Measurements from ENCODE around the gene BCAS3. TPM values are rescaled to one million over a fixed set of nuclear protein-coding genes. Genes with fewer than 3 reads are reported as not detected.

Gene BCAS3
- total and polyA plus RNA-seq, 5 donors from 2014 or later, result 29.7 to 59.1 (median 33.9) TPM

- H3K4me3 ChIP-seq (ENCODE audit: low read depth, low read length), result no peak overlapping the region
- no peak overlapping the region for H3K27ac ChIP-seq (ENCODE audit: insufficient read depth, low read length, poor library complexity, severe bottlenecking)
- no peaks in the 10 kb centered on the region for H3K36me3 ChIP-seq (ENCODE audit: control insufficient read depth, insufficient read depth, low read length)
- no peak for DNase-seq
- Mint-ChIP-seq H3K9me3 (peaks cover 0 to 2% (median 0%) of the 10 kb centered on the region in 7 donors), H3K36me3 (peaks cover 2% of the 10 kb centered on the region), H3K4me3 (no peak overlapping the region), H3K27ac (peak overlapping the region in 1 of 3 donors; percentile 83), H3K4me1 (peaks cover 0 to 4% (median 2%) of the 10 kb centered on the region in 4 donors), H3K27me3 (no peaks in the 10 kb centered on the region)
- ATAC-seq (ENCODE audit: low read depth in 2 of 2), result no peak
- no peaks in the 10 kb centered on the region for H3K9me3 ChIP-seq (ENCODE audit: control insufficient read depth in 2 of 2, low read length in 2 of 2)
- no peaks in the 10 kb centered on the region for H3K4me1 ChIP-seq (ENCODE audit: control insufficient read depth, insufficient read depth, low read length, poor library complexity, severe bottlenecking)
- no peaks in the 10 kb centered on the region for H3K27me3 ChIP-seq (ENCODE audit: control insufficient read depth, insufficient read depth, low read length)
Observed at GRCh38 chr17:61196302-61196704, 518.7 kb downstream of the BCAS3 start.

GRCh38 chr17:61196799-61197198, 519.1 kb downstream of the BCAS3 start:
- Histone ChIP-seq H3K9me3 (ENCODE audit: control insufficient read depth in 2 of 2, low read length in 2 of 2) (no peaks in the 10 kb centered on the region), H3K4me1 (ENCODE audit: control insufficient read depth, insufficient read depth, low read length, poor library complexity, severe bottlenecking) (no peaks in the 10 kb centered on the region), H3K4me3 (ENCODE audit: low read depth, low read length) (no peak overlapping the region), H3K27me3 (ENCODE audit: control insufficient read depth, insufficient read depth, low read length) (no peaks in the 10 kb centered on the region), H3K36me3 (ENCODE audit: control insufficient read depth, insufficient read depth, low read length) (no peaks in the 10 kb centered on the region), H3K27ac (ENCODE audit: insufficient read depth, low read length, poor library complexity, severe bottlenecking) (no peak overlapping the region)
- DNase-seq, result no peak
- Mint-ChIP-seq H3K36me3 (peaks cover 4% of the 10 kb centered on the region), H3K27ac (no peak overlapping the region), H3K9me3 (peaks cover 0 to 2% (median 0%) of the 10 kb centered on the region in 7 donors), H3K27me3 (no peaks in the 10 kb centered on the region), H3K4me1 (peaks cover 0 to 4% (median 3%) of the 10 kb centered on the region in 4 donors), H3K4me3 (peak overlapping the region in 1 of 4 donors; percentile 18)
- ATAC-seq (ENCODE audit: low read depth in 2 of 2), result no peak

- H3K9me3 Mint-ChIP-seq, result peaks cover 0 to 2% (median 0%) of the 10 kb centered on the region in 7 donors
- H3K27ac Mint-ChIP-seq, result no peak overlapping the region
- Histone ChIP-seq H3K9me3 (ENCODE audit: control insufficient read depth in 2 of 2, low read length in 2 of 2) (no peaks in the 10 kb centered on the region), H3K27ac (ENCODE audit: insufficient read depth, low read length, poor library complexity, severe bottlenecking) (no peak overlapping the region), H3K27me3 (ENCODE audit: control insufficient read depth, insufficient read depth, low read length) (no peaks in the 10 kb centered on the region), H3K36me3 (ENCODE audit: control insufficient read depth, insufficient read depth, low read length) (no peaks in the 10 kb centered on the region), H3K4me1 (ENCODE audit: control insufficient read depth, insufficient read depth, low read length, poor library complexity, severe bottlenecking) (no peaks in the 10 kb centered on the region), H3K4me3 (ENCODE audit: low read depth, low read length) (no peak overlapping the region)
- H3K36me3 Mint-ChIP-seq, result peaks cover 14% of the 10 kb centered on the region
- H3K4me3 Mint-ChIP-seq, result no peak overlapping the region
- peaks cover 0 to 4% (median 3%) of the 10 kb centered on the region in 4 donors for H3K4me1 Mint-ChIP-seq
- no peaks in the 10 kb centered on the region for H3K27me3 Mint-ChIP-seq
- no peak for ATAC-seq (ENCODE audit: low read depth in 2 of 2)
- DNase-seq, result no peak
Observed at GRCh38 chr17:61199431-61200338, 522.0 kb downstream of the BCAS3 start.

- no peaks in the 10 kb centered on the region for H3K4me1 ChIP-seq (ENCODE audit: control insufficient read depth, insufficient read depth, low read length, poor library complexity, severe bottlenecking)
- H3K4me3 ChIP-seq (ENCODE audit: low read depth, low read length), result no peak overlapping the region
- H3K4me1 Mint-ChIP-seq, result peaks cover 0 to 4% (median 3%) of the 10 kb centered on the region in 4 donors
- DNase-seq (no peak), ATAC-seq (ENCODE audit: low read depth in 2 of 2) (no peak)
- H3K9me3 ChIP-seq (ENCODE audit: control insufficient read depth in 2 of 2, low read length in 2 of 2), result no peaks in the 10 kb centered on the region
- H3K27me3 ChIP-seq (ENCODE audit: control insufficient read depth, insufficient read depth, low read length), result no peaks in the 10 kb centered on the region
- H3K9me3 Mint-ChIP-seq, result peaks cover 0 to 2% (median 0%) of the 10 kb centered on the region in 7 donors
- H3K36me3 ChIP-seq (ENCODE audit: control insufficient read depth, insufficient read depth, low read length), result no peaks in the 10 kb centered on the region
- H3K27me3 Mint-ChIP-seq, result no peaks in the 10 kb centered on the region
- no peak overlapping the region for H3K27ac Mint-ChIP-seq
- H3K27ac ChIP-seq (ENCODE audit: insufficient read depth, low read length, poor library complexity, severe bottlenecking), result no peak overlapping the region
- H3K4me3 Mint-ChIP-seq, result no peak overlapping the region
- H3K36me3 Mint-ChIP-seq, result peaks cover 14% of the 10 kb centered on the region
Observed at GRCh38 chr17:61200339-61200715, 522.7 kb downstream of the BCAS3 start.

- Histone ChIP-seq H3K9me3 (ENCODE audit: control insufficient read depth in 2 of 2, low read length in 2 of 2) (no peaks in the 10 kb centered on the region), H3K27me3 (ENCODE audit: control insufficient read depth, insufficient read depth, low read length) (no peaks in the 10 kb centered on the region), H3K36me3 (ENCODE audit: control insufficient read depth, insufficient read depth, low read length) (no peaks in the 10 kb centered on the region), H3K27ac (ENCODE audit: insufficient read depth, low read length, poor library complexity, severe bottlenecking) (no peak overlapping the region), H3K4me3 (ENCODE audit: low read depth, low read length) (no peak overlapping the region), H3K4me1 (ENCODE audit: control insufficient read depth, insufficient read depth, low read length, poor library complexity, severe bottlenecking) (no peaks in the 10 kb centered on the region)
- ATAC-seq (ENCODE audit: low read depth in 2 of 2) (no peak), DNase-seq (no peak)
- H3K4me1 Mint-ChIP-seq, result peaks cover 0 to 4% (median 3%) of the 10 kb centered on the region in 4 donors
- peaks cover 0 to 2% (median 0%) of the 10 kb centered on the region in 7 donors for H3K9me3 Mint-ChIP-seq
- H3K4me3 Mint-ChIP-seq, result no peak overlapping the region
- H3K27me3 Mint-ChIP-seq, result no peaks in the 10 kb centered on the region
- peak overlapping the region in 1 of 3 donors; percentile 15 for H3K27ac Mint-ChIP-seq
- H3K36me3 Mint-ChIP-seq, result peaks cover 19% of the 10 kb centered on the region
Observed at GRCh38 chr17:61201211-61201610, 523.6 kb downstream of the BCAS3 start.

- no peak overlapping the region for H3K4me3 Mint-ChIP-seq
- no peak for ATAC-seq (ENCODE audit: low read depth in 2 of 2)
- peaks cover 0 to 4% (median 3%) of the 10 kb centered on the region in 4 donors for H3K4me1 Mint-ChIP-seq
- no peak overlapping the region for H3K4me3 ChIP-seq (ENCODE audit: low read depth, low read length)
- no peaks in the 10 kb centered on the region for H3K9me3 ChIP-seq (ENCODE audit: control insufficient read depth in 2 of 2, low read length in 2 of 2)
- no peaks in the 10 kb centered on the region for H3K27me3 Mint-ChIP-seq
- no peak for DNase-seq
- H3K36me3 ChIP-seq (ENCODE audit: control insufficient read depth, insufficient read depth, low read length), result no peaks in the 10 kb centered on the region
- H3K36me3 Mint-ChIP-seq, result peaks cover 19% of the 10 kb centered on the region
- no peak overlapping the region for H3K27ac Mint-ChIP-seq
- no peaks in the 10 kb centered on the region for H3K27me3 ChIP-seq (ENCODE audit: control insufficient read depth, insufficient read depth, low read length)
- H3K4me1 ChIP-seq (ENCODE audit: control insufficient read depth, insufficient read depth, low read length, poor library complexity, severe bottlenecking), result no peaks in the 10 kb centered on the region
- peaks cover 0 to 2% (median 0%) of the 10 kb centered on the region in 7 donors for H3K9me3 Mint-ChIP-seq
- H3K27ac ChIP-seq (ENCODE audit: insufficient read depth, low read length, poor library complexity, severe bottlenecking), result no peak overlapping the region
Observed at GRCh38 chr17:61202564-61202963, 524.9 kb downstream of the BCAS3 start.

- ATAC-seq (ENCODE audit: low read depth in 2 of 2) (no peak), DNase-seq (no peak)
- H3K9me3 ChIP-seq (ENCODE audit: control insufficient read depth in 2 of 2, low read length in 2 of 2), result no peaks in the 10 kb centered on the region
- Mint-ChIP-seq H3K27me3 (no peaks in the 10 kb centered on the region), H3K4me1 (peaks cover 0 to 4% (median 3%) of the 10 kb centered on the region in 4 donors), H3K4me3 (no peak overlapping the region), H3K9me3 (peaks cover 0 to 2% (median 0%) of the 10 kb centered on the region in 7 donors), H3K36me3 (peaks cover 19% of the 10 kb centered on the region), H3K27ac (no peak overlapping the region)
- no peak overlapping the region for H3K27ac ChIP-seq (ENCODE audit: insufficient read depth, low read length, poor library complexity, severe bottlenecking)
- no peak overlapping the region for H3K4me3 ChIP-seq (ENCODE audit: low read depth, low read length)
- H3K27me3 ChIP-seq (ENCODE audit: control insufficient read depth, insufficient read depth, low read length), result no peaks in the 10 kb centered on the region
- H3K36me3 ChIP-seq (ENCODE audit: control insufficient read depth, insufficient read depth, low read length), result no peaks in the 10 kb centered on the region
- H3K4me1 ChIP-seq (ENCODE audit: control insufficient read depth, insufficient read depth, low read length, poor library complexity, severe bottlenecking), result no peaks in the 10 kb centered on the region
Observed at GRCh38 chr17:61203671-61204131, 526.0 kb downstream of the BCAS3 start.
